ENCODE measurements around the gene LHX6.

- TF ChIP-seq CTCF (IDR thresholded peaks at IDR 0.05 in 8 of 11, conservative IDR thresholded peaks at IDR 0.05 in 3 of 11) (no peak), POLR2AphosphoS5 (IDR thresholded peaks at IDR 0.05) (no peak)
Observed at GRCh38 chr9:122183501-122183900, 45.3 kb downstream of the LHX6 start.
